HCT116 (cell line): ENCODE results near the gene PCP4.
"Not testable (repeated sequence)": the region's sequence is repeated elsewhere in the genome, so short reads cannot be mapped to it uniquely, and the experiment has no call there.

Experiments used
- MAX ChIP-seq: IDR thresholded peaks from 2 replicates; pipeline ENCODE4 v1.6.1; 2012
- RAD21 ChIP-seq: IDR thresholded peaks from 2 replicates; pipeline ENCODE4 v1.6.1; 2012; ENCODE audit warnings: low read depth, mild to moderate bottlenecking
- YY1 ChIP-seq: IDR thresholded peaks from 2 replicates; pipeline ENCODE4 v1.6.1; 2011; ENCODE audit warnings: low read length, low read depth, moderate library complexity, mild to moderate bottlenecking; ENCODE audit not compliant: insufficient replicate concordance; ENCODE audit errors: extremely low read depth

- not testable (repeated sequence) for TF ChIP-seq MAX, RAD21, YY1
These were observed 24.6 kb downstream of the PCP4 start for GRCh38 chr21:39891863-39892262.
